Anterior cingulate cortex (tissue), 58 donors: ENCODE results near the gene ICAM5.
A peak's percentile ranks its signal among the peaks of the same experiment; 100 is the strongest.

Experiments
- DNase-seq, 58 donors: peaks; one replicate each; lab custom pipeline; 2025; lab: John Stamatoyannopoulos, UW

ICAM5 gene

DNA sequence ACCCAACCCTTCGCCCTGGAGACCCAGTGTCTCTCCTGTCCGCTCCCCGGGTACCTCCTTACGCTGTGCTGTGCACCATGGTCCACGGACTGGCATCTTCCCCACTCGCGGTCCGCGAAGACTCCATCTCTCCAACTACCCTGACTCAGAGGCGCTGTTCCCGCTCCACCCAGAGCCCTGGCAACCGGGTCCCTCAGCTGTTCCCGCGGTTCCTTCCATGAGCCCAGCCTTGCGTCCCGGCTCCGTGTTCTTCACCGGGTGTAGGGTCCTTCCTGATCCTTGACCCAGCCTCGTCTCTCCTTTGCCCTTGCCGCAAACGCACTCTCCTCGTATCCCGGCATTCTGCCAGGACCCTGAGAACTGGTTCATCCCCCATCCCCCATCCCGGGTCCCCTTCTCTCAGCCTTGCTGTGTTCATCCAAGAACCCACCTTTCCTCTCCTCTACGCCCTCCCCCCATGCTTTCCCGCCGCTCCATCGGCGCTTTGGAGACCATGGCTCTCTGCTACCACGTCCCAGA lies 664 bp downstream of the ICAM5 start:
- peak in 6 of 58 donors; percentile 3 to 49 (median 25) for DNase-seq

DNA sequence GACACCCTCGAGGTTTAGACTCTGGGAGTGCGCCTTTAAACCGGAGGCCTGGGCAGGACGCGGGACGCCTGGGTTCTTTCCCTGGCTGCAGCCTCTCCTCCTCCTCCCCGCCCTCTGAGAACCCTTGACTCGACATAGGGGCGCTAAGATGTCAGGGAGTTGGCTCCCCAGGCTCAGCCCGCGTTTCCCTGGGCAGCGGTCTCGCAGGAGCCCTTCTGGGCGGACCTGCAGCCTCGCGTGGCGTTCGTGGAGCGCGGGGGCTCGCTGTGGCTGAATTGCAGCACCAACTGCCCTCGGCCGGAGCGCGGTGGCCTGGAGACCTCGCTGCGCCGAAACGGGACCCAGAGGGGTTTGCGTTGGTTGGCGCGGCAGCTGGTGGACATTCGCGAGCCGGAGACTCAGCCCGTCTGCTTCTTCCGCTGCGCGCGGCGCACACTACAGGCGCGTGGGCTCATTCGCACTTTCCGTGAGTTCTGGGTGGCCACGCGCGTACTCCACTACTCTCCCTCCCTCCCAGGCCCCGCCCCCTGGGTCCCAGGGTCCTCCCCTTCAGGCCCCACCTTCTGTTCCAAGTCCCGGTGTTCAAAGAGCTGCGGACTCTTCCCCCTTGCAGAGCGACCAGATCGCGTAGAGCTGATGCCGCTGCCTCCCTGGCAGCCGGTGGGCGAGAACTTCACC lies 1.3 kb downstream of the ICAM5 start:
- DNase-seq, result peak in 32 of 58 donors; percentile 7 to 68 (median 19)

DNA sequence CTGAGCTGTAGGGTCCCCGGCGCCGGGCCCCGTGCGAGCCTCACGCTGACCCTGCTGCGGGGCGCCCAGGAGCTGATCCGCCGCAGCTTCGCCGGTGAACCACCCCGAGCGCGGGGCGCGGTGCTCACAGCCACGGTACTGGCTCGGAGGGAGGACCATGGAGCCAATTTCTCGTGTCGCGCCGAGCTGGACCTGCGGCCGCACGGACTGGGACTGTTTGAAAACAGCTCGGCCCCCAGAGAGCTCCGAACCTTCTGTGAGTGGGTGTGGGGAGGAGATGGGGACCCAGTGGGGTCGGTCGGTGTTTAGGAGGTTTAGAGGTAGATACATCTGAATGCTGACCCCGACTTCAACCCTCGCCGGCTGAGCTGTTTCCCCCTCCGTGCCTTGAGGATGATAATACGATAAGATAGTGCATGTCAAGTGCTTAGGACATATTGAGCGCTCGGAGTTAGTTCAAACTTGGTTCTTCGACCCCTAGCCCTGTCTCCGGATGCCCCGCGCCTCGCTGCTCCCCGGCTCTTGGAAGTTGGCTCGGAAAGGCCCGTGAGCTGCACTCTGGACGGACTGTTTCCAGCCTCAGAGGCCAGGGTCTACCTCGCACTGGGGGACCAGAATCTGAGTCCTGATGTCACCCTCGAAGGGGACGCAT lies 1.9 kb downstream of the ICAM5 start:
- DNase-seq, result no peak

DNA sequence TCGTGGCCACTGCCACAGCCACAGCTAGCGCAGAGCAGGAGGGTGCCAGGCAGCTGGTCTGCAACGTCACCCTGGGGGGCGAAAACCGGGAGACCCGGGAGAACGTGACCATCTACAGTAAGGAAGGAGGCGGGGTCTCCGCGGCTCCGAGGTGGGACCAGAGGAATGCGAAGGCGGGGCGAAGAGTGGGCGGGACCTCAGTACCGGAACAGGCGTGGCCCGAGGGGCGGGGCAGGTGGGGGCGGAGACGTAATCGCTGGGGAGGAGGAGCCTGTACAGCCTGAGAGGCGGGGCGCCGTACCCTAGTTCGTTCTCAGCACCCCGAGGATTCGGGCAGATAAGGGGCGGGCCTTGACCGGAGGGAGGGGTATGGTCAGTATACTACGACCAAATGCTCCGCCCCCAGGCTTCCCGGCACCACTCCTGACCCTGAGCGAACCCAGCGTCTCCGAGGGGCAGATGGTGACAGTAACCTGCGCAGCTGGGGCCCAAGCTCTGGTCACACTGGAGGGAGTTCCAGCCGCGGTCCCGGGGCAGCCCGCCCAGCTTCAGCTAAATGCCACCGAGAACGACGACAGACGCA lies 2.5 kb downstream of the ICAM5 start:
- peak in 36 of 58 donors; percentile 2 to 68 (median 28) for DNase-seq

DNA sequence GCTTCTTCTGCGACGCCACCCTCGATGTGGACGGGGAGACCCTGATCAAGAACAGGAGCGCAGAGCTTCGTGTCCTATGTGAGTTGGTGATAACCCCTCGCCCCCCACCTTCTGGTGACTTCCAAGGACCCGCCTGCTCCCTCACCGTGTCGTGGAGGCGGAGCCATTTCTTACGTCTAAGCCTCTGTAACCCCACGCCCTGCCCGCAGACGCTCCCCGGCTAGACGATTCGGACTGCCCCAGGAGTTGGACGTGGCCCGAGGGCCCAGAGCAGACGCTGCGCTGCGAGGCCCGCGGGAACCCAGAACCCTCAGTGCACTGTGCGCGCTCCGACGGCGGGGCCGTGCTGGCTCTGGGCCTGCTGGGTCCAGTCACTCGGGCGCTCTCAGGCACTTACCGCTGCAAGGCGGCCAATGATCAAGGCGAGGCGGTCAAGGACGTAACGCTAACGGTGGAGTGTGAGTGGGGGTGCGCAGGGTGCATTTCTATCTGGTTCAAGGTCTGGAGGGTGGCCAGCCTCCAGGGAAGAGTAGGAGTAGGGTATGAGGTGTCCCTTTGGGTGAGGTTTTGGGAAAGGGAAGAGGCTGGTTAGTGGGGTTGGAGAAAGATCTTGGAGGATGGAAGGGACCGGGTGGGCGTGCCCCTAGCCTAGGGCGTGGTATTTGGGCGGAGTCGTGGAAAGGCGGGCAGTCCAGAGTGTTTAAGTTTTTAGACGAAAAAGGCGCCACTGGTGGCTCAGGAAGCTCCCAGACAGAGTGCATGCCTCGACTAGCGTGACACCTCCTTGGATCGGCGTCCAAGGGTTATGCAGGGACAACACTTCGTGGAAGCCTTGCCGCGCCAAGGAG lies 3.3 kb downstream of the ICAM5 start:
- no peak for DNase-seq

DNA sequence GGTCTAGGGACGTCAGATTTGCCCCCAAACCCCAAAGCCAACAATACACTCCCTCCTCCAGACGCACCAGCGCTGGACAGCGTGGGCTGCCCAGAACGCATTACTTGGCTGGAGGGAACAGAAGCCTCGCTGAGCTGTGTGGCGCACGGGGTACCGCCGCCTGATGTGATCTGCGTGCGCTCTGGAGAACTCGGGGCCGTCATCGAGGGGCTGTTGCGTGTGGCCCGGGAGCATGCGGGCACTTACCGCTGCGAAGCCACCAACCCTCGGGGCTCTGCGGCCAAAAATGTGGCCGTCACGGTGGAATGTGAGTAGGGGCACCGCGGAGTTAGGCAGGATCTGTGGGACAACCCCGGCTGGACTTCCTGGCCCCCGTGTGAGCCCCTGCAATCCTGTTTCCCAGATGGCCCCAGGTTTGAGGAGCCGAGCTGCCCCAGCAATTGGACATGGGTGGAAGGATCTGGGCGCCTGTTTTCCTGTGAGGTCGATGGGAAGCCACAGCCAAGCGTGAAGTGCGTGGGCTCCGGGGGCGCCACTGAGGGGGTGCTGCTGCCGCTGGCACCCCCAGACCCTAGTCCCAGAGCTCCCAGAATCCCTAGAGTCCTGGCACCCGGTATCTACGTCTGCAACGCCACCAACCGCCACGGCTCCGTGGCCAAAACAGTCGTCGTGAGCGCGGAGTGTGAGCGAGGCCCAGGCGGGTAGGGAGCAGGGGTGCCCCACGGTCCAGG lies 4.0 kb downstream of the ICAM5 start:
- DNase-seq, result no peak

DNA sequence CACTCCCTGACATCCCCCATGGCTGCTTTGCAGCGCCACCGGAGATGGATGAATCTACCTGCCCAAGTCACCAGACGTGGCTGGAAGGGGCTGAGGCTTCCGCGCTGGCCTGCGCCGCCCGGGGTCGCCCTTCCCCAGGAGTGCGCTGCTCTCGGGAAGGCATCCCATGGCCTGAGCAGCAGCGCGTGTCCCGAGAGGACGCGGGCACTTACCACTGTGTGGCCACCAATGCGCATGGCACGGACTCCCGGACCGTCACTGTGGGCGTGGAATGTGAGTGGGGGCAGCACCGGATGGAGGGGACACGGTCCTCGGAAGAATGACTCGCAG lies 4.6 kb downstream of the ICAM5 start:
- DNase-seq, result no peak

DNA sequence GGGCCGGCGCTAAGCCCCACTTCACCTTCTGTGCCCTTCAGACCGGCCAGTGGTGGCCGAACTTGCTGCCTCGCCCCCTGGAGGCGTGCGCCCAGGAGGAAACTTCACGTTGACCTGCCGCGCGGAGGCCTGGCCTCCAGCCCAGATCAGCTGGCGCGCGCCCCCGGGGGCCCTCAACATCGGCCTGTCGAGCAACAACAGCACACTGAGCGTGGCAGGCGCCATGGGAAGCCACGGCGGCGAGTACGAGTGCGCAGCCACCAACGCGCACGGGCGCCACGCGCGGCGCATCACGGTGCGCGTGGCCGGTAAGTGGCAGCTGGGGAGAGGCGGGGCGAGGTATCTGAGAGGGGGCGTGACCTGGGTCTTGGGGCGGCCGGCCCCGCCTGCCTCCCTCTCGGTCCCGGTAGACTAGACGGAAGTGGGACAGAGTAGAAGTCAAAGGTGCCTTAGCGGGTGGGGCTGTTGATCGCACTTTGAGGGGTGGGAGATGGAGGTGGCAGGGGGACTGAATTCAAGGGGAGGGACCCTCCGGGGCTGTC lies 5.6 kb downstream of the ICAM5 start:
- no peak for DNase-seq

DNA sequence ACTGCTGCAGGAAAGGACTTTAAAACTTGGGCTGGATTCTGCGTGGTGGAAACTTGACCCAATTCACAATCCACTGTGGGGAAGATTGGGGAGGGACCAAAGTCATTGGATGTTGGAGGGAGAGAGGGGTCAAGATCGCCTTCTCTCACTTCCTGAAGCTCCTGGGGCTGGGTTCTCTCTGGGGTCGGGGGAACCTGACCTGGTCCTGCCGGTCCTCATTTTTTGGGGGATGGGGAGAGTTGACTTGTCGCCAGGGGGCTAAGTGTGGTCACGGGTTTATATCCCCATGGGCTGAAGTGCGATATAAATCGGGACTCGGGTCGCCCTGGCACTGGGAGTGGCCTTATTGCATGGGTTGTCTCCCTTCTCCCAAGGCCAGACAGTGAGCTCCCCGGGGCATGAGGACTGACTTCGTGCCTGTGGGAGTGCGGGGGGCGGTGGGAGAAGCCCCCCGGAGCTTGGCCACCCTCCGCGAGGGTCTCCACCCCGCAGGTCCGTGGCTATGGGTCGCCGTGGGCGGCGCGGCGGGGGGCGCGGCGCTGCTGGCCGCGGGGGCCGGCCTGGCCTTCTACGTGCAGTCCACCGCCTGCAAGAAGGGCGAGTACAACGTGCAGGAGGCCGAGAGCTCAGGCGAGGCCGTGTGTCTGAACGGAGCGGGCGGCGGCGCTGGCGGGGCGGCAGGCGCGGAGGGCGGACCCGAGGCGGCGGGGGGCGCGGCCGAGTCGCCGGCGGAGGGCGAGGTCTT lies 6.3 kb downstream of the ICAM5 start:
- DNase-seq, result no peak

DNA sequence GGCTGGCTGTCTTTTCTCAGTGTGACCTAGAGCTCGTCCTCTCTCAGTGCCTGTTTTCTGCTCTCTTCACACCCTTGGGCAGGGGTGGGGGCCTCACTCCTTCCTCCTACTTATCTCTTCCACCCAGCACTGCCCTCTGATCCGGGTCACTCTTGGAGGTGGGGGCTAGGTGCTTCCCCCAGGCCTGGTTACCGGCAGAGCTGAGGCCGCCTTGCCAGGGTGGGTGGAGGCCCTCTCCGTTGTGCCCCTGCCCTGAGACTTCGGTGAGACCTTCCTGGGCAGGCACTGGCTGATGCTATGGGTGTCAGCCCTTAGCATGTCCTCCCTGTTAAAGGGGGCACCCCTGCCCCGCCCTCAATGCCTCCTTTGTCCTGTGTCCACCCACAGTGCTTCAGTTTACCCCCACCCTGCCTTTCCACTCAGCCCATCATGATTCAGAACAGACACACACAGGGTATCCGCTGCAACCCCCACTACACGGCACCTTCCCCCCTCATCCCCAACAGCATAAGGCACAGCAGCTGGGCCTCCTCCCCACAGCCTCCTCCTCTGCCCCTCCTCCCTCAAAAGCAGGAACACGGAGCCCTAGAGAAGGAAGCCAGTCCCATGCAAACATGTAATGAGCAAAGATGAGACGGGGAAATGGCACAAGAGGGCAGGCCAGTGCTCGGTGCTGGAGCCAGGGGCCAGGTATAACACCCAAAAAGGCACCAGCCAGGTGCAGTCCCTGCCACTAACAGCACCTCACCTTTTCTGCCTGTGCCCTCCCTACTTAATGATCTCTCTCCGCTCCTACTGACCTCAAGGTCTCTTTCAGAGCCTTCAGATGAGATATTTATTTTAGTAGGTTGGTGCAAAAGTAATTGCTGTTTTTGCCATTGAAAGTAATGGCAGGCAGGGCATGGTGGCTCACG lies 10.1 kb downstream of the ICAM5 start:
- peak in 26 of 58 donors; percentile 6 to 65 (median 28) for DNase-seq

DNA sequence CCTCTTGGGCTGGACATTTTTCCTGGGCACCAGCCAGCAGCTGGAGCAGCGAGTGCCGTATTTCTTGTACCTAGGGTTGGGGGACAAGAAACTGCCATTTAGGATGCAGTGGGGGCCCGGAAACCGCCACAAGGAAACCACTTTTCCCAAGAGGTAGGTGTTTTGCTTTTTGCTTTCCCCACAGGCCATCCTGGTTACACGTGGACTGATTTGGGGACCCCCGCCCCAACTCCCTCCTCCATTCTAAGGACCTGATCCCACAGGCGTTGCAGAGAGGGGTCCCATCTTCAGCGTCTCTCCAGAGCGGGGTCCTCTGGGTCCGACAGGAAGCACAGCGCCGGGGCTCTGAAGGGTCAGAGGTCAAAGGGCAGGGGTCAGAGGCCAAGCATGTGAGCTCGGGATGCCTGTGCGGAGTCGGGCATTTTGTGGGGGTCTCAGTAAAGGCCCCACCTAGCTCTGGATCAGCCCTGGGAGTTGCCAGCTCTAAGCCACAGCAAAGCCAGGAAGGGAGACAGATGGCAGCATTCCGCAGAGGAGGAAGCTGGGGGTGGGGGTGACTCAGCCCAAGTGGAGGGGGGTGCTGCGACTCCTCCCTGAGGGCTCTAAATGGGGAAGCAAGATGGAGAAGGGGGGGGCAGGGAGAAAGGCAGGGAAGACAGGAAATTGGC lies 15.5 kb downstream of the ICAM5 start:
- peak in 48 of 58 donors; percentile 6 to 82 (median 39) for DNase-seq

DNA sequence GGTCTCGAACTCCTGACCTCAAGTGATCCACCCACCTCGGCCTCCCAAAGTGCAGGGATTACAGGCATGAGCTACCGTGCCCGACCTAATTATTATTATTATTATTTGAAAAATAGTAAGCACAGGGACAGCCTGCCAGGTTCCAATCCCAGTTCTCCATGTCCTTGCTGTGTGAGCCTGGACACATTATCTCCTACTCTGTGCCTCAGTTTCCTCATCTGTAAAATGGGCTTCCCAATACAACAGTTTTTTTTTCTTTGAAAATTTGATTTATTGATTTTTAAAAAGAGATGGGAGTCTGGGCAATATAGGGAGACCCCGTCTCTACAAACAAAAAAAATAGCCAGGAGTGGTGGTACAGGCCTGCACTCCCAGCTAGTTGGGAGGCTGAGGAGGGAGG lies 16.6 kb downstream of the ICAM5 start:
- no peak for DNase-seq

DNA sequence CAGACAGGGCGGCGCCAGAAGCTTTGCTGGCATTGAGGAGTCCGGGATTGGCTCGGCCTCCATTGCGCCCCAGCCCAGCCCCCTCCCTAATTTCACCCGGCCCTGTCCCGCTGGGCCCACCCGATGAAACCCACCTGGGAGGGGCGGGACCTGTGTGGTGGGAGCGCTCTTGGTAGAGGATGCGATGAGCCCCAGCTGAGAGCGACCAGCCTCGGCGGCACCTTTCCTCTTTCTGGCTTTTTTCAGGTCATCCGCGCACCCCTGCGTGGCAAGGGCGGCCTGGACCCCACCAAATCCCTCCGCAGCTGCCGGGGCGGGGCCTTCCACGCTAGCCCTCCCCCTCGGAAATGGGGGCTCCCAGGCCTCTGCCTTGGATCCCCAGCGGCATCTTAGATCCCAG lies 19.7 kb downstream of the ICAM5 start, which contains the start of gene ZGLP1:
Gene ZGLP1, minus strand, starts transcription at position 393 of the 400 bp plus-strand sequence.
- DNase-seq, result no peak

DNA sequence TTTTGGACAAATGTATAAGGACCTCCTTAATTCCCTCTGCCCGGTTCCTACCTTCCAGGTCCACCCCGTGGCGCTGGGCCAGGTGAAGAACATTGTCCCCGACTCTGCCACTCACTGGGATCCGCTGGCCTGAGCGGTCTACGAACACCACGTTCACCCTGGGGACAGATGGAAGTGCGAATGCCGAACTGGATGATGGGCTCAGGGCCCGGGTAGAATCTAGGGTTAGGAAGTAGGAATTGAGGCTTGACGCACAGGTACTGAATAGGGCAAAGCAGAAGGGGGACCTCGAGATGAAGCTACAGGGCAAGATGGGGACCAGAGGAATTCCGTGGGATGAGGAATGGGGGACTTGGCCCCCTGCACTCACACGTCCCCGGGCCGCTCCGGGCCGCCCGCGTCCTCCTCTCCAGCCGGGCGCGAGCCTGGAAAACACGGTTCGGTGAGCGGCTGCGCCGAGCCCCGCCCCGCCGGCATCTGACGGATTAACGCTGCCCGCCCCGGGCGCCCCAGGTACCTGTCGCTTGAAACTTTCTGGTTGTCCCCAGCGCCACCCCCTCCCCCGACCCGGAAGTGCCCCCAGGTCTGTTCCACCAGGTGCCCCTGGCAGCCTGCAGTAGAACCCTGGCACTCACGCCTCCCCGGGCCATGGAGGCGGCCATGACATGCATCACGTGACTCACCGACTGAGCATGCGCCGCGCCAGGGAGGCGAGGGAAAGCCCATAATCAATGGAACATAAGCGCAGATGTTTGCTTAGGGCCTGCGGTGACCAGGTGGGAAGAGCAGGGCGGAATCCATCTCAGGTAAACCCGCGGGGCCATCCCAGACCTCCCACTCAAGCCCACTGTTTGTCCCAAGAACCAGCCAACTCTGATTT lies 25.8 kb downstream of the ICAM5 start, which contains the start of gene FDX2:
Gene FDX2, minus strand, starts transcription at position 681 of the 880 bp plus-strand sequence. Its CDS starts 19 bp downstream, at position 662.
- DNase-seq, result peak in 57 of 58 donors; percentile 36 to 95 (median 80)

DNA sequence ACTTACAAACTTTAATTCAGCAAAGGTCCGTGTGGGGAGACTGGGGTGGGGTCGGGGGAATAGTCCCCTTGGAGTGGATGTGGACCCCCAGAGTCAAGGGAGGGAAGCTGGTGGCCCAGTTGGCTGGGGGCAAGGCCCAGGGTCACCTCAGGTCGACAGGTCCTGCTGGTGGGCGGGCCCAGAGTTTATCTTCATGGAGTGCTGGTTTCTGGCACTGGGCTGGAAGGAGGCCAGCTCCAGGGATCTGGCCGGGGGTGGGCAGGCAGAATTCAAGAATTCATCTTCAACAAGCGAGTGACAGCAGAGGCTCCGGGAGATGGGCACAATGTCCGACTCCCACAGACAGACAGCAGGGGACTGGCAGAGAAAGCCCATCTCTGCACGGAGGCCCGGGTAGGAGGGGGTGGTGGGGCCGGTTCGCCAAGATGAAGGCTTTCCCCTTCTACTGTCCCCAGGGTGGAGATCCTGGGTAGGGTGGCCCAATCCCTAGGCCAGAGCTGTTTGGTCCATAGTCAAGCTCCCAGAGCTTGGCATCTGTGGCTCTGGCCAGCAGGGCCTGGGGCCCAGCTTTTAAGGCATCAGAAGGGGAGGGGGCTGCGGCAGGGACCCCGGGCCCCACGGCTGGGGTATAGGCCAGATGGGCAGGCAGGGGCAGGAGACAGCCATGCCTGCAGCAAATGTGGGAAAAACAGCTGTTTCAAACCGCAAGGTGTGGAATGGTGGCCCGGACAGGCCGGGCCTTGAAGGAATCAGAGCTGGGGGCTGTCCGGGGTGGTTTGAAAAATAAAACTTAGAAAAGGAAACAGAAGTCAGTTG lies 26.7 kb downstream of the ICAM5 start:
- DNase-seq, result peak in 18 of 58 donors; percentile 13 to 54 (median 28)
